GM23338 (cell line): Measurements from ENCODE around the gene STK24.

Source experiments
- CREB1 ChIP-seq: fragments of 250-450 bp; sonication (Bioruptor Pico); IDR thresholded peaks from 2 replicates; pipeline ENCODE4 v1.5.0; 2020; ENCODE audit warnings: low read depth, mild to moderate bottlenecking, moderate library complexity
- CTCF ChIP-seq, 2 experiments: fragments of 200-600 bp in 1 of 2; sonication (generic) in 1 of 2; conservative IDR thresholded peaks; 2 replicates each; pipeline versions ENCODE4 v1.5.1 to v1.6.1; 2016 to 2017; ENCODE audit warnings: antibody characterized with exemption in 2 of 2, low read depth in 2 of 2, mild to moderate bottlenecking in 2 of 2, moderate library complexity in 1 of 2
- EZH2 ChIP-seq: fragments of 200-600 bp; sonication (generic); IDR thresholded peaks from one replicate; pipeline ENCODE4 v1.8.0; 2017; ENCODE audit warnings: antibody characterized with exemption, mild to moderate bottlenecking, low read depth; ENCODE audit not compliant: unreplicated experiment
- EZH2phosphoT487 ChIP-seq: fragments of 200-600 bp; sonication (generic); IDR thresholded peaks from one replicate; pipeline ENCODE4 v1.8.1; 2018; ENCODE audit warnings: antibody characterized with exemption; ENCODE audit not compliant: unreplicated experiment
- JUNB ChIP-seq: IDR thresholded peaks from one replicate; pipeline ENCODE4 v1.6.1; 2016; ENCODE audit warnings: antibody characterized with exemption; ENCODE audit not compliant: unreplicated experiment
- NANOG ChIP-seq: IDR thresholded peaks from 2 replicates; pipeline ENCODE4 v1.6.1; 2016; ENCODE audit warnings: antibody characterized with exemption, borderline replicate concordance
- POLR2AphosphoS5 ChIP-seq: IDR thresholded peaks from 2 replicates; pipeline ENCODE4 v1.6.1; 2016; ENCODE audit warnings: antibody characterized with exemption, low read depth
- STAT1 ChIP-seq: IDR thresholded peaks from one replicate; pipeline ENCODE4 v1.6.1; 2016; ENCODE audit warnings: antibody characterized with exemption; ENCODE audit not compliant: unreplicated experiment
- ZNF114 ChIP-seq: fragments of 250-450 bp; sonication (Bioruptor Pico); IDR thresholded peaks from 2 replicates; pipeline ENCODE4 v1.5.0; 2020; ENCODE audit warnings: mild to moderate bottlenecking, moderate library complexity
- TF ChIP-seq, protein P1 (sequence below): IDR thresholded peaks from one replicate; pipeline ENCODE4 v1.6.1; 2018; ENCODE audit warnings: antibody characterized with exemption; ENCODE audit not compliant: unreplicated experiment
- TF ChIP-seq, protein P2 (sequence below): IDR thresholded peaks from 2 replicates; pipeline ENCODE4 v1.6.1; 2016; ENCODE audit warnings: antibody characterized with exemption

DNA sequence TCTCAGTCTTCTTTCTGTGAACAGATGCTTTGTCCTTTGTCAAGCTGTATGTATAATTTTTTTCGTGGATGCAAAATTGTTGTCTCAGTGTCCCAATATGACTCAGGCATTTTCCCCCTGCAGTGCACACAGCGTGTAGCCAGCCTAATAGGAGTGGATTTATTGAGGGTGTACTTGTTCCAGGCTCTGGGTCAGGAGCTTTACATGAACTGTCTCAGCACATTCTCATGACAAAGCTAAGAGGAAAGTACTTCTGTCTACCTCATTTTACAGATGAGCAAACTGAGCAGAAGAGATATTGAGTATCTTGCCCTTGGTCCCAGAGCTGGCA lies 50.8 kb downstream of the STK24 start:
- no peak for TF ChIP-seq CTCF (conservative IDR thresholded peaks at IDR 0.05; ENCODE audit: low read depth in 2 of 2)
- TF ChIP-seq, protein P1, sequence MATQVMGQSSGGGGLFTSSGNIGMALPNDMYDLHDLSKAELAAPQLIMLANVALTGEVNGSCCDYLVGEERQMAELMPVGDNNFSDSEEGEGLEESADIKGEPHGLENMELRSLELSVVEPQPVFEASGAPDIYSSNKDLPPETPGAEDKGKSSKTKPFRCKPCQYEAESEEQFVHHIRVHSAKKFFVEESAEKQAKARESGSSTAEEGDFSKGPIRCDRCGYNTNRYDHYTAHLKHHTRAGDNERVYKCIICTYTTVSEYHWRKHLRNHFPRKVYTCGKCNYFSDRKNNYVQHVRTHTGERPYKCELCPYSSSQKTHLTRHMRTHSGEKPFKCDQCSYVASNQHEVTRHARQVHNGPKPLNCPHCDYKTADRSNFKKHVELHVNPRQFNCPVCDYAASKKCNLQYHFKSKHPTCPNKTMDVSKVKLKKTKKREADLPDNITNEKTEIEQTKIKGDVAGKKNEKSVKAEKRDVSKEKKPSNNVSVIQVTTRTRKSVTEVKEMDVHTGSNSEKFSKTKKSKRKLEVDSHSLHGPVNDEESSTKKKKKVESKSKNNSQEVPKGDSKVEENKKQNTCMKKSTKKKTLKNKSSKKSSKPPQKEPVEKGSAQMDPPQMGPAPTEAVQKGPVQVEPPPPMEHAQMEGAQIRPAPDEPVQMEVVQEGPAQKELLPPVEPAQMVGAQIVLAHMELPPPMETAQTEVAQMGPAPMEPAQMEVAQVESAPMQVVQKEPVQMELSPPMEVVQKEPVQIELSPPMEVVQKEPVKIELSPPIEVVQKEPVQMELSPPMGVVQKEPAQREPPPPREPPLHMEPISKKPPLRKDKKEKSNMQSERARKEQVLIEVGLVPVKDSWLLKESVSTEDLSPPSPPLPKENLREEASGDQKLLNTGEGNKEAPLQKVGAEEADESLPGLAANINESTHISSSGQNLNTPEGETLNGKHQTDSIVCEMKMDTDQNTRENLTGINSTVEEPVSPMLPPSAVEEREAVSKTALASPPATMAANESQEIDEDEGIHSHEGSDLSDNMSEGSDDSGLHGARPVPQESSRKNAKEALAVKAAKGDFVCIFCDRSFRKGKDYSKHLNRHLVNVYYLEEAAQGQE = no peak
- no peak for TF ChIP-seq JUNB
- TF ChIP-seq EZH2 = no peak
- TF ChIP-seq EZH2phosphoT487 = no peak
- no peak for TF ChIP-seq POLR2AphosphoS5
- TF ChIP-seq, protein P2, sequence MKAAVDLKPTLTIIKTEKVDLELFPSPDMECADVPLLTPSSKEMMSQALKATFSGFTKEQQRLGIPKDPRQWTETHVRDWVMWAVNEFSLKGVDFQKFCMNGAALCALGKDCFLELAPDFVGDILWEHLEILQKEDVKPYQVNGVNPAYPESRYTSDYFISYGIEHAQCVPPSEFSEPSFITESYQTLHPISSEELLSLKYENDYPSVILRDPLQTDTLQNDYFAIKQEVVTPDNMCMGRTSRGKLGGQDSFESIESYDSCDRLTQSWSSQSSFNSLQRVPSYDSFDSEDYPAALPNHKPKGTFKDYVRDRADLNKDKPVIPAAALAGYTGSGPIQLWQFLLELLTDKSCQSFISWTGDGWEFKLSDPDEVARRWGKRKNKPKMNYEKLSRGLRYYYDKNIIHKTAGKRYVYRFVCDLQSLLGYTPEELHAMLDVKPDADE = no peak
- no peak for TF ChIP-seq ZNF114 (CRISPR knock-in tag)
- no peak for TF ChIP-seq CREB1
- no peak for TF ChIP-seq NANOG
- no peak for TF ChIP-seq STAT1
